ENCODE data around the gene CCDC50. TPM values are rescaled to one million over a fixed set of nuclear protein-coding genes. Genes with fewer than 3 reads are reported as not detected.

CCDC50 gene
- polyA plus RNA-seq, 4 donors, result 66.0 to 74.3 (median 71.0) TPM

- no peak for DNase-seq (ENCODE audit: low read depth in 4 of 4, low spot score in 2 of 4)
These were observed 13.9 kb downstream of the CCDC50 start for GRCh38 chr3:191343115-191343514.

- no peak for DNase-seq (ENCODE audit: low read depth in 4 of 4, low spot score in 2 of 4)
These were observed 14.7 kb downstream of the CCDC50 start for GRCh38 chr3:191343913-191344312.

- DNase-seq (ENCODE audit: low read depth in 4 of 4, low spot score in 2 of 4), result no peak
These were observed 16.1 kb downstream of the CCDC50 start for GRCh38 chr3:191345334-191345733.

- DNase-seq (ENCODE audit: low read depth in 4 of 4, low spot score in 2 of 4), result no peak
These were observed 18.0 kb downstream of the CCDC50 start for GRCh38 chr3:191347228-191347627.

GRCh38 chr3:191348098-191348497 lies 18.9 kb downstream of the CCDC50 start:
- no peak for DNase-seq (ENCODE audit: low read depth in 4 of 4, low spot score in 2 of 4)

GRCh38 chr3:191350396-191351090 lies 21.3 kb downstream of the CCDC50 start:
- DNase-seq (ENCODE audit: low read depth in 4 of 4, low spot score in 2 of 4), result no peak

GRCh38 chr3:191352014-191352413 lies 22.8 kb downstream of the CCDC50 start:
- no peak for DNase-seq (ENCODE audit: low read depth in 4 of 4, low spot score in 2 of 4)

GRCh38 chr3:191353022-191353777 lies 24.0 kb downstream of the CCDC50 start:
- no peak for DNase-seq (ENCODE audit: low read depth in 4 of 4, low spot score in 2 of 4)

- DNase-seq (ENCODE audit: low read depth in 4 of 4, low spot score in 2 of 4), result no peak
These were observed 26.2 kb downstream of the CCDC50 start for GRCh38 chr3:191355406-191355805.

GRCh38 chr3:191356631-191357439 lies 27.6 kb downstream of the CCDC50 start:
- DNase-seq (ENCODE audit: low read depth in 4 of 4, low spot score in 2 of 4), result no peak

- DNase-seq (ENCODE audit: low read depth in 4 of 4, low spot score in 2 of 4), result no peak
These were observed 28.7 kb downstream of the CCDC50 start for GRCh38 chr3:191357909-191358308.

GRCh38 chr3:191358929-191359328 lies 29.7 kb downstream of the CCDC50 start:
- DNase-seq (ENCODE audit: low read depth in 4 of 4, low spot score in 2 of 4), result no peak

GRCh38 chr3:191360620-191361019 lies 31.4 kb downstream of the CCDC50 start:
- no peak for DNase-seq (ENCODE audit: low read depth in 4 of 4, low spot score in 2 of 4)

- DNase-seq (ENCODE audit: low read depth in 4 of 4, low spot score in 2 of 4), result no peak
These were observed 32.3 kb downstream of the CCDC50 start for GRCh38 chr3:191361456-191361855.

GRCh38 chr3:191362037-191362436 lies 32.8 kb downstream of the CCDC50 start:
- no peak for DNase-seq (ENCODE audit: low read depth in 4 of 4, low spot score in 2 of 4)

- DNase-seq (ENCODE audit: low read depth in 4 of 4, low spot score in 2 of 4), result no peak
These were observed 33.4 kb downstream of the CCDC50 start for GRCh38 chr3:191362524-191363090.

GRCh38 chr3:191363221-191363620 lies 34.0 kb downstream of the CCDC50 start:
- DNase-seq (ENCODE audit: low read depth in 4 of 4, low spot score in 2 of 4), result no peak

- DNase-seq (ENCODE audit: low read depth in 4 of 4, low spot score in 2 of 4), result no peak
These were observed 37.5 kb downstream of the CCDC50 start for GRCh38 chr3:191366675-191367074.

- DNase-seq (ENCODE audit: low read depth in 4 of 4, low spot score in 2 of 4), result no peak
These were observed 39.8 kb downstream of the CCDC50 start for GRCh38 chr3:191368755-191369615.

GRCh38 chr3:191369616-191370010 lies 40.4 kb downstream of the CCDC50 start:
- DNase-seq (ENCODE audit: low read depth in 4 of 4, low spot score in 2 of 4), result no peak
